Heart left ventricle (tissue), 13 donors: ENCODE measurements around the gene CAMTA1.

Experiments
- POLR2A ChIP-seq, 2 donors: fragments of 450-650 bp; IDR thresholded peaks; one replicate each; pipeline ENCODE4 v1.6.1; 2017; ENCODE audit warnings: antibody characterized with exemption in 2 of 2, mild to moderate bottlenecking in 2 of 2, moderate library complexity in 2 of 2
- TF ChIP-seq, protein P1 (sequence below), 12 donors: fragments of 200-600 bp; sonication (generic) in 4 of 12; IDR thresholded peaks; one replicate each; pipeline versions ENCODE4 v1.5.0 to v1.8.0; 2018 to 2022; ENCODE audit warnings: antibody characterized with exemption in 12 of 12, mild to moderate bottlenecking in 5 of 12
- donor health status: ischemic (EF 13 %, LVEDD 7.1; RV severe dilation, severe dysfunction).
- donor health status: DM: no; HTN: yes; CAD: no.
- donor health status: DM: no; HTN: no; CAD: no.
- donor health status: ischemic (EF 25% LVEDD 6.9; RV normal size, moderate dysfunction).
- donor health status: ischemic (EF 25% LVEDD 5.7; RV mildly dilated, moderate dysfunction).
- donor health status: ischemic (EF 35%, LVEDD 5.7; RV mildly dilated, moderate dysfunction).
- donor health status: nonischemic (EF 11% LVEDD 7.7; RV severe dilation, severe dysfunction).
- donor health status: DM: yes; HTN: yes; CAD: no.
- donor health status: PGD.
- donor health status: ischemic (EF 29% LVEDD 5.4; RV normal size, mild dysfunction).
- donor health status: nonischemic (EF 23%, LVEDD 6.1; RV moderate dilation, normal function).

- TF ChIP-seq, protein P1, sequence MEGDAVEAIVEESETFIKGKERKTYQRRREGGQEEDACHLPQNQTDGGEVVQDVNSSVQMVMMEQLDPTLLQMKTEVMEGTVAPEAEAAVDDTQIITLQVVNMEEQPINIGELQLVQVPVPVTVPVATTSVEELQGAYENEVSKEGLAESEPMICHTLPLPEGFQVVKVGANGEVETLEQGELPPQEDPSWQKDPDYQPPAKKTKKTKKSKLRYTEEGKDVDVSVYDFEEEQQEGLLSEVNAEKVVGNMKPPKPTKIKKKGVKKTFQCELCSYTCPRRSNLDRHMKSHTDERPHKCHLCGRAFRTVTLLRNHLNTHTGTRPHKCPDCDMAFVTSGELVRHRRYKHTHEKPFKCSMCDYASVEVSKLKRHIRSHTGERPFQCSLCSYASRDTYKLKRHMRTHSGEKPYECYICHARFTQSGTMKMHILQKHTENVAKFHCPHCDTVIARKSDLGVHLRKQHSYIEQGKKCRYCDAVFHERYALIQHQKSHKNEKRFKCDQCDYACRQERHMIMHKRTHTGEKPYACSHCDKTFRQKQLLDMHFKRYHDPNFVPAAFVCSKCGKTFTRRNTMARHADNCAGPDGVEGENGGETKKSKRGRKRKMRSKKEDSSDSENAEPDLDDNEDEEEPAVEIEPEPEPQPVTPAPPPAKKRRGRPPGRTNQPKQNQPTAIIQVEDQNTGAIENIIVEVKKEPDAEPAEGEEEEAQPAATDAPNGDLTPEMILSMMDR (IDR thresholded peaks at IDR 0.05): no peak
- TF ChIP-seq POLR2A (IDR thresholded peaks at IDR 0.05): no peak
These were observed 601.2 kb downstream of the CAMTA1 start for GRCh38 chr1:7386226-7387052.
